SHP77 (cell line): ENCODE data around the gene ADAM23.

Source experiments
- DNase-seq, 2 experiments: peaks; one replicate each; lab custom pipeline; 2025; lab: John Stamatoyannopoulos, UW

The ADAM23 gene

DNA sequence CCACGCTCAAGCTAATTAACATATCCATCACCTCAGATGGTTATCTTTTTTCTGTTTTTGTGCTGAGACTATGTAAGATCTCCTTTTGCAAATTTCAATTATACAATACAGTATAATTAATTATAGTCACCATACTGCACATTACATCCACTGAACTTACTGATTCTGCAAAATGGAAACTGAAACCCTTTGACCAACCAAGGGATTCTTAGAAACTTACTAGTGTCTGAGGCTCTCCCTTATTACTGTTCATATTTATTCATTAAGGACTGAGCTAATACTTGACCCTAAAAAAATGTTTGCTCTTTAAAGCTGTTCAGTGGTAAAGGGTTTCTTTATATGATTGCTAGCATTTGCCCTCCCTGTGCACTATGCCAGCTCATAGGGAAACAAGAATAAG lies 50.7 kb downstream of the ADAM23 start:
- no peak for DNase-seq

DNA sequence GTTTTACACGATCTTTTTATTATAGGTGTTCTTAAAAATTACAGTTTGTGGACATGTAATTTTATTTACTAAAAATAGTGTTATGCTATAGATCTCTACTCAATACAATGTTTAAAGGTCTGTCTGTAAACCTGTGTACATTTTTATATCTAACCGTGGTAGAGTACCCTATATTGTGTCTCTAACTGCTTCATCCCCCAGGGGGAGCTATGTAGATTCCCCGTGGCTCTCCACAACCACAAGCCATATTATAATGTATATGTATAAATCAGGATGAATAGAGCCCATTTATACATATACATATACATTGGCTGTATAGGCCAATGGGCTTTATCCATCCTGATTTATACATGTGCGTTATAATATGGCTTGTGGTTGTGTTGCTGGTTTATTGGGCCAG lies 59.4 kb downstream of the ADAM23 start:
- no peak for DNase-seq

DNA sequence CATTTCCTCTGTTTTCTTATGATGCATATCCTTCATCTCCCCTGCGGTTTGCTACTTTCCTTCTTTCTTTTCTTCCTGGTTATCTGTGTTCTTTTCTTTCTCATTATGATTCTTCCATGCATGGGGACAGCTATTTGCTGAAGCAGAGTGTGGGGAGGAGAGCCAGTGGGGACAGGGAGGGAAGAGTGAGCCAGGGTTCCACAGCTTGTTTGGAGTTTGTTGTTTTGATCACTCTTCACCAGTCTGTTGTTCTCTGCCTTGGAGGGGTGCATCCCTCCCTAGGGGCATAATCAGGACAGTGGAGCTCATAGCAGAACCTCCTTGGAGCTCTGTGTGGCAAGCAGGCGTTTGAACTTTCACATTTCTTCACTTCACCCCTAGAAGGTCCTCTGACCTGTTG lies 68.0 kb downstream of the ADAM23 start:
- no peak for DNase-seq

DNA sequence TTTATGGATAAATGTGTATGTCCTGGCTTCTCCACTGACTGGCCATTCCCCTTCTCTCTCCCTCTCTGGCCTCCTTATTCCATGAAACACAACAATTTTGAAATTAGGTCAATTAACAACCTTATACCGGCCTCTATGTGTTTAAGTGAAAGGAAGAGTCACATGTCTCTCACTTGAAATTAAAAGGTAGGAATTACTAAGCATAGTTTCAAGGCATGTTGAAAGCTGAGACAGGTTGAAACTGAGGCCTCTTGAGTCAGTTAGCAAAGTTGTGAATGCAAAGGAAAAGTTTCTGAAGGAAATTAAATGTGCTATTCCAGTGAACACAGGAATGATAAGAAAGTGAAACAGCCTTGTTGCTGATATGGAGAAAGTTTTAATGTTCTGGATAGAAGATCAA lies 69.7 kb downstream of the ADAM23 start:
- DNase-seq = no peak

DNA sequence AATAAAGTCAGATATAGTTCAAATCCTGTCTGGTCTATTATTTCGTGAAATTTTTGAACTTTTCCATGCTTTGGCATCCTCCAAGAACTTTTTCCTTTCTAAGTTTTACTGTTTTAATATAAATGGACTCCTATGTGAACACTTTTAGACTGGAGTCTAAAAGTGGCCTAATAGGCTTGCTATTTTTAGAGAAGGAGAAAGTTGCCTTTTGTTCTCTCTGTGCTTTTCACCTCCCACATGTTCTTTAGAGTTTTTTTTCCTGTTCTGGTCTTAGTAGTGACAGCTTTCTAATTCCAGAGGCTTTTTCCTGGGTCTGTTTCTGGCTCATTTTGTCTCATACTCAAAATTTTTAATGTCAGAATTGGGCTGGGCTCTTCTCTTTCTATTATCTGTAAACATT lies 72.2 kb downstream of the ADAM23 start:
- no peak for DNase-seq

DNA sequence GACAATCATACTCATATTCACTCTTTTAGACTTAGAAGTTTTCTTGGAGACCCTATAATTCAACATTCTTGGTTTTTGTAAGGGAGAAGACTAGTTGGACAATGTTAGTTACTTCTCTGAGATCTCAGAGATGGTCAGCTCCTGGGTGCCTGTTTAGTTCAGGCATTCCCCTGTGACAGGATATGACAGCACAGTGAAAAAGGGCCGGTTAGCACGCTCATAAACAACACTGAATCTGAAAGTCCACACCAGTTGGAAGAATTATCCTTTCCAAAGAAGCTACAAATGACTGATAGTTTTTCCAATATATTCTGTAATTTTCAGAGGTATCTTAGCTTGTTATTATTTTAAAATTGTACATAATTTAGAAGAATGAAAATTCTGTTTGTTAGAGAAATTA lies 75.7 kb downstream of the ADAM23 start:
- DNase-seq = no peak

DNA sequence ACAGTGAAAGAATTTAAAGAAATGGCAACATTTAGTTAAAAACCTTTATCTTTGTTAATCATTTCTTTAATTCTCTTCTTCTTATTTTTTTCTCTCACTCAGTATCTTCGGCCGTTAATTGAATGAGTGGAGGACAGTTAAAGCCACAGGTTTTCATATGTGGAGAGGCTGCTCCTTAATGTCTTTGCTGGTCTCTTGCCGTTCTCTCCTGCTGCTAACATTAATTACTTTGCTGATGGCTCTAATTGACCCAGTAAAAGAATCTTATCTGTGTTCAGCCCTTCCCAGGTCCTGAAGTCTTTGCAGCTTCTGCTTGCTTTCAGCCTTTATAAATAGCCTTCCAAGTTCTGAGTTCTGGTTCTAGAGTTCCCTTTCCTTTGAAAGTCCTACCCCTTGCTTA lies 77.1 kb downstream of the ADAM23 start:
- DNase-seq = no peak

DNA sequence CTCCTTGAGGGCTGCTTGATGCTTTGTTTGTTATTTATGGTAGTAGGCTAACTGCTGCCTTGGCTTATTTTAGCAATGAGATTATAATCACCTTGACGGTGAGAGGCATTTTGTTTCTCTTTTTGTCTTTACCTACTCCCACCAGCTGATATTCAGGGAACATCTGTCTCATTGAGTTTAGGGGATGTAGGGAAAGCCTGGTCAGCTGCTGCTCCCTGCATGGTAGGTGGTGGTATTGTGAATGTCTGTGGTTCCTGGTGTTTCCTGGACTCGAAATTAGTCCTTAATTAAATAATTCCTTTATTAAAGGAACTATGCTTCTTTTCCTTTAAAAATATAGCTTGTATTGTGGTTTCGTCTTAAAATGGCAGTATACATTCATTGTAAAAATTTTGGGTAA lies 77.8 kb downstream of the ADAM23 start:
- DNase-seq = no peak

DNA sequence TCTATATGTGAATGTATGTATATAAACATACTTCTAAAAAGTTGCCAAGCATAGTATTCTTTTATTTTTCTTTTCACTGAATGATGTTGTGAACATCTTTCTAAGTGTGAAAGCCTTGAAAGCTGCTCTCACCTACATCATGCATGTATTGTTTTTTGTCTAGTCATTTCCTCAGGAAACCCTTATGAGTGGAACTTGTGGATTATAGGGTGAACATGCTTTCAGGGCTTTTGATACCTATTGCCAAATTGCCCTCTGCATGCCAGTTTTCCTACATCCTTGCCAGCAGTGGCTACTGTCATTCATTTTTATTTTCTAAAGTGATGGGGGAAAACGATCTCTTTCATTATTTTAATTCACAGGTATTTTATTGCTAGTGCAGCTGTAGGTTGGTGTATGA lies 78.3 kb downstream of the ADAM23 start:
- no peak for DNase-seq

DNA sequence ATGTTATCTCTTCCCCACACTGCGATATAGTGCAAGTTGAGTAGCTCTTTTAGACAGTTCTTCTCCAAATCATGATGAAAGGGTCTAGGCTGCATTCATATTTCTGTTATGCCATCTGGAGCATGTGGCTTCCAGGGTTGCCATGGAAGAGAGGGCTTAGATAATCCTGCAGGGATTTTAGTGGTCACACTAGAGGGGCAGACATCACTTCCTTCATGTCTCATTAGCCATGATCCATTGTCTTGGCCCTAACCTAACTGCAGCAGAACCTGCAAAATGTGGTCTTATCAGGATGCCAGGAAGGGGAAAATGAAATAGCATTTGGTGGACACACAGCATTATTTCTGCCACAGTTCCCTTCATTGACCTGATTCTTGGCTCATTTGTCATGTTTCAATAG lies 83.1 kb downstream of the ADAM23 start:
- no peak for DNase-seq

DNA sequence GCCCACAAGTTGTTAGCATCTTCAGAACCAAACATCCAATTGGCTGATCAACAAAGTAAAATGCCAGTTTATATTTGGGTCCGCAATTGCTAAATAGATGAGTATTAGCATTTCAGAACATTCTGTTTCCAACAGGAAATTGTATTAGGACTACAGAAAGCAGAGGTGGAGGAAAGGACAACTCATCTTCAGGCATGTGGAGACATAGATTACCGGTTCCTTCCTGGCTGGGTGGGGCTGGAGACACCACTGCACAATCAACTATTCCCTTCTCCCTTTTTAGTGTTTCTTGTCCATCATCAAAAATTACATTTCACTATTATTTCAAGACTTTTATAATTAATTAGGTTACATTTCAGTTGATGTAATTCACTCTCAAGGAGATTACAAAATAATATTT lies 83.8 kb downstream of the ADAM23 start:
- no peak for DNase-seq

DNA sequence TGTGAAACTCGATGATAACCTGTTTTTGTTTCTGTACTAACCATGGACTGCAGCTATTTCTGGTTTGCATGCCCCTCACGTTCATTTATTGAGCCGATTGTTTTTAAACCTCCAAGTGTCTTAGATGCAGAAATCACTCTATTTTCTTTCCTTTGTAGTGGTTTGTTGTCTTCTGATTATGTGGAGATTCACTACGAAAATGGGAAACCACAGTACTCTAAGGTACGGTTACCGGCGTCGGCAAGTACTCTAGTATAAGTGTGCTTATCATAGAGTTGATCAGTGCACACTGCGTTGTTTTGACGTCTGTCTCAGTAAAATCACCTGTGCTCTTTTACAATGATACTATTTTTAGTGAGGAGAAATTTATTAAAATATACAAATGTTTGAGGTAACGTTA lies 87.4 kb downstream of the ADAM23 start:
- no peak for DNase-seq

DNA sequence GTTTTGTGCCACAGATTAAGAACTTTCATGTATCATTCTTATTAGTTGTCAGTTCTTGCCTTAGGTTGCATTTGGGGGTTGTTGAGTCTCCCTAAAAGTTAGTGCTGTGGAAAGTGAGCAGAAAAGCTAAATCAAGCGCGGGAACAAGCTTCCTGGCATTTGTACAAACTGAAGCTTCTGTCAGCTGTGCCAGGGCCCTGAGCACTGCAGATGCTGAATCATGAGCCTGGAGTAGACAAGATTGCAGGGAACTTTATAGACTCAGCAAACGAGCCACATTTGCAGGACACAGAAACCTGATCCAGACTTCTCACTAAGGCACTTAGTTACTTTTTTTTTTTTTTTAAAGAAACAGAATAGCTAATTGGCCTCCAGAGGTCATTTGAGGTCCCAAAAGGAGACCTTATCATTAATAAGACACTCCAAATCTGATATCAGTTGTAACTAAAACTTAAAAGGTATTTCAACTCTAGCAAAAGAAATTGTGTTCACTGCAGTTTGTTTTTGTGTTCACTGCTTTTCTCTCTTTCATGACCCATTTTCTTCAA lies 88.7 kb downstream of the ADAM23 start:
- DNase-seq = no peak

DNA sequence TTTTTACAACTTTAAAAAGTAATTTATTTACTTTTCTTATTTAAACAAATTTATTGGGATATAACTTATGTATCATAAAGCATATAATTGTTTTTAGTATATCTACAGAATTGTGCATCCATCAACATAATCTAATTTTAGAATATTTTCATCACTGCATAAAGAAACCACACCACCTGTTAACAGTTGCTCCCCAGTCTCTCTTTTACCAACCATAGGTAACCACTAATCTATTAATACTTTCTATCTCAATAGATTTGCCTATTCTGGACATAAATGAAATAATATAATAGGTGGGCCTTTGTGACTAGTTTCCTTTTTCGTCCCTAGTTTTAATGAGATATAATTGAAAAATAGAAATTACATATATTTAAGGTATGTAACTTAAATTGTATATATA lies 90.6 kb downstream of the ADAM23 start:
- DNase-seq = no peak

DNA sequence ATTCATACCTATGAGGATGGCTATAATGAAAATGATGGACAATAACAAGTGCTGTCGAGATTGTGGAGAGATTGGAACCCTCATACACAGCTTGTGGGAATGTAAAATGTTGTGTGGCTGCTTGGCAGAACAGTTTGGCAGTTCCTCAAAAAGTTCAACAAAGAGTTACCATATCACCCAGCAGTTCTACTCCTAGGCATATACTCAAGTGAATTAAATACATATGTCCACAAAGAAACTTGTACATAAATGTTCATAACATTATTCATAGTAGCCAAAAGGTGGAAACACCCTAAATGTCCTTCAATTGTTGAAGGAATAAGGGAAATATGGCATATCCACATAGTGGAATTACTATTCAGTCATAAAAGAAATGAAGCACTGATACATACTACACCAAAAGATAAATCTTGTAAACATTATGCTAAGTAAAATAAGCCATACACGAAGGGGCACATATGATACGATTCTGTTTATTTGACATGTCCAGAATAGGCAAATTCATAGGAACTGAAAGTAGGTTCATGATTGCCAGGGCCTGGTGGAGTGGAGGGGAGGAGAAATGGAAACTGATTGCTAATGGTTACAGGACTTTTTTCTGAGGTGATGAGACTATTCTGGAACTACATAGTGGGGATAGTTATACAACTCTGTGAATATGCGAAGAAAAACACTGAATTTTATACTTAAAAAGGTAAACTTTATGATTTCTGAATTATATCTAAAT lies 92.1 kb downstream of the ADAM23 start:
- no peak for DNase-seq

DNA sequence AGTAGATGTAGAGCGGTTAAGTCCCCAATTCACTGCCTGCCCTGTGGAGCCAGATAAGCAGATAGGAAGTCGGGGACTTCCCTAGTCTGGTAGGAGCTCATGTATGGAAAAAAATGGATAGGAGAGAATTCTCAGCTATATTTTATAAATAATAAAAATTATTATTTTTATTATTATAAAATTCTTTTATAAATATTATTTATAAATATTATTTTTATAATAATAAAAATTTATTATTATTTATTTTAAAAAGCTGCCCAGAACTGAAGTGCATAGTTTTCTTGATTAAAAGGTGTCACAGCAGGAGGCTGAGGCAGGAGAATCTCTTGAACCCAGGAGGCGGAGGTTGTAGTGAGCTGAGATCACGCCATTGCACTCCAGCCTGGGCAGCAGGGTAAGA lies 97.4 kb downstream of the ADAM23 start:
- no peak for DNase-seq

DNA sequence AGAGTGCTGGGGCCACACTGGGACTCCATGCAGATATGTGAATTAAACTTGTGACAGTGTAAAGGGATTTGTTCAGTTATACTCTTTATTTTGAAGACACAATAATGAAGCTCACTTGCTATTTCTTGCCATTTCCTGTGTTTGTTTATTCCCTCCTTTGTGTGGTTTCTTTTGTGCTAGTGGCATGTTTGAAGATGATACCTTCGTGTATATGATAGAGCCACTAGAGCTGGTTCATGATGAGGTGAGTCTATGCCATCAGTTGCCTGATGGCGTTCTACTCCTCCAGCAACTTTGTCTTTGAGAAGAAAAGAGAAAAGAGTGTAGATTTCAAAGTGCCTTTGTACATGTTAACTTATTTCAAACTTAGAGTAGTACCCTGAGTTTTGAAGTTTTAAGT lies 99.7 kb downstream of the ADAM23 start:
- DNase-seq = no peak

DNA sequence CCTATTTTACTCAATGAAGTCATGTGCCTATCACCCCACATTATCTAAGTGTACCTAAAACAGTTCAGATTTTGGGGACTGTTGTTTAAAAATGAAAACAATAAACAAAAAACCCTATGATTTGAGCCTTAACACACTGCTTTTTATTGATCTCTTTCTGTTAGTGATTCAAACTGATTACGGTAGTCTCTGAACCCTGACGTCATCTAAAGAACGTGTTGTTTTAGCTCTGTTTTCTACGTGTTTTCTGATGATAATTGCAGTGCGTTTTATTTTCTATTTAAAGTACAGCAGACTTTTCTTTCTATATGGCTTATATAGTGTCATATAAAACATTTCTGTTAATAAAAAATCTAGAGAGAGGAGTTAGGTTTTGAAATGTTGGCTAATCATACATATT lies 105.1 kb downstream of the ADAM23 start:
- no peak for DNase-seq

DNA sequence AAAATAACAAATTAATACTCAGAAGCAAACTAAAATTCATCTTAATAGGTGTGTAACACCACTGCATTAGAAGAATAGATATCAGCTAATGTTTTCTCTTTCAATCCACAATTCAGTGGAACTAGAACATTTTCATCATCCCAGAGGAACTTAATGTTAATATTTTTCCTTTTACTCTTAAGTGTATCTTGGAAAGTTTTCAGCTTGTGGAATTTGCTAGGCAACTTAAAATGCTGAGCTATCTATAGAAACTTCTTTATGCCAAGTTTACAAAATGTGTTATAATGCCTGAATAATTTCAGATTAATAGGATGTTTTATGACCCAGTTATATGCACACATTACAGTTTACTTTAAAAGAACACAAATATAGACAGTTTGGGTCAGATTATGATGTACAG lies 112.4 kb downstream of the ADAM23 start:
- no peak for DNase-seq

DNA sequence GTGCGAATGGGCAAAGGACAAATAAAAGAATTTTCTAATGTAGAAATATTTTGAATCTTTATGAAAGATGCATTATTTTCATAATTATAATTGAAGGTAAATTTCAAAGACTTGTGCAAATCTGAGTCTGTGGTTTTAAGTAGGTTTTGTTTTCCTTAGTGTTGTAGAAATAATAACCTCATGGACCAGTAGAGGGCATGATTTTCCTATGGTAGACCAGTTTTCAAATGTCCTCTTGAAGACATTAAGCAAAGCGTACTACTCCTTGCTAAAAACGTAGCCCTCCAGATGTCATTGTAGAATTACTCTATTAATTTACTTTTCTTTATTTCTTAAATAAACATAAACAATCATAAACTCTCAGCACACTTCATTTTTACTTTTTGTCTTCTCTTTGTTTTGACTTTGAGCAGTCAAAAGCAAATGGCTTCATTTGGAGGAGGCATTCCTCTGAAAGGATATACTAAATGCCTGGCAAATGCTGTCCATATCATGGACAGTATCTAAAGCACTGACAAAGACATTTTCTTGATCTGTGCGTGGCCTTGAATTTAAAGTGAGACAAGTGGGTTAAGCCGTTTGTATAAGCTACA lies 113.1 kb downstream of the ADAM23 start:
- DNase-seq = peak; percentile 8 to 48

DNA sequence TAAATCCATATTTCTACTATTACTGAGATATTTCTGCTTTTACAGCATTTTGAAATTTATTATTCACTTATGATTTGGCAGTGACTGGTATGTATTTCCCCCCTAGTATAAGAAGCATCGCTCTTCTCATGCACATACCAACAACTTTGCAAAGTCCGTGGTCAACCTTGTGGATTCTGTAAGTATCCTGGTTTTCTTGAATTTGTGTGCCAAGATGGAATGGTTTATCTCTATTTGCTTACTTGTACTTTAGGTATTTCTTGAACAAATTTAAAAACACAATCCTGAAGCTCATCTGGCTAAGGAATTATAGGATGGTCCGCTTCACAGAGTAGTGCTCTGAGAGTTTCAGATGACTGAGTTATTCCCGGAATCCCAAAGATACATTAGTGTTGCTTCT lies 114.0 kb downstream of the ADAM23 start:
- DNase-seq = no peak

DNA sequence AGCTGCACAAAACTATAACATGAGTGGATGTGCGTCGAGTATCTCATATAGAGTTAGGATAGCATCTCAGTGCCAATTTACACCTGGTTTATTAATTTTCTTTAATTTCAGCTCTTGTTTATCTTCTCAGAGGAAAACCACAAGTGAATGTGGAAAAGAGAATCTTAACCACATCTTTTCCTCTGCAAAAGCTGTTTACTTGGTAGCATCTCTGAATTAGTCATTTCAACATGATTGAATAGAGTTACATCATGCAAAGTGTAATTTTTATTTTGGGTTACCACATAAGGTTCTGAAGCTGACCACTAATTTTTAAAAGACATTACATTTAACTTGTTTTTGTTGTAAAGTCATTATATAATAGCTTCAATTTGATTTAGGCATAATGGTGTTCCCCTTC lies 115.2 kb downstream of the ADAM23 start:
- no peak for DNase-seq

DNA sequence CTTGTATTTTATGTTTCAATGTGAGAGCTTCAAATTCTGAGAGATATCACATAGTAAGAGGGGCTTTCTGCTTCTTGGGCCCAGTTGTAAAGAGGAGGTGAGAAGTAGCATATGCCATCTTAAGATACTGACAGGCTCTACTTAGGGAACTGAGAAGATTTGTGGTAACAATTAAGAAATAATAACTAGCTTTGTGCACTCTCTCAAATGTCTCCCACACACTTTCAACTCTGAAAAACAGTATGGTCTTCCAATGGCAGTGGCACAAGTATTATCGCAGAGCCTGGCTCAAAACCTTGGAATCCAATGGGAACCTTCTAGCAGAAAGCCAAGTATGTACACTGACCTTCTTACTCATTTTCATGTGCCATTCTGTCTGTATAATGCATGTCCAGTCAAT lies 118.6 kb downstream of the ADAM23 start:
- no peak for DNase-seq

DNA sequence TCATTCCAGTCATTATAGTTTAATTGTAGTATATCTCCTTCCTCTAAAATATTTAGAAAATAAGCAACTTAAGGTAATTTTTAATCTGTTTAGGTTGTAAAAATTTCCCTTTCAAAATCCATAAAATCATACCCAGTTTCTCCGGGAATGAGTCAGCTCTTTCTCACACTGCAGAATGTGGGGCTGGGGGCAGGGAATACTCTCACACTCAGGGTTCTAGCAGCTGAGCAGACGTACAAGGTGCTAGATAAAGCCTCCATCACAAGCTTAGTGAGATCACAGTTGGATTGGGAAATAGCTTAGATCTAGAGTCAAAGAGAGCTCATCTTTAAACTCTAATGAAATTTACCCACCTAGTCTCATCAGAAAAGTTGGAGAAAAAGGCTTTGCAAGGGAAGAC lies 119.0 kb downstream of the ADAM23 start:
- no peak for DNase-seq
